Coronary artery (tissue), 2 donors: Measurements from ENCODE around the gene UGT1A7.

Experiments used
- DNase-seq: peaks from one replicate; pipeline ENCODE4 v3.0.0-alpha.2; 2017; ENCODE audit warnings: low spot score
- H3K27ac ChIP-seq, 2 donors: fragments of 200-600 bp; sonication (generic); one replicate each; pipeline ENCODE4 v1.5.1; 2016 to 2019
- H3K4me3 ChIP-seq: fragments of 200-600 bp; sonication (generic); 2 replicates; pipeline ENCODE4 v1.5.1; 2016; ENCODE audit warnings: mild to moderate bottlenecking, moderate library complexity
- CTCF ChIP-seq: fragments of 200-600 bp; sonication (generic); IDR thresholded peaks from one replicate; pipeline ENCODE4 v1.5.1; 2019; ENCODE audit warnings: antibody characterized with exemption

The UGT1A7 gene

GRCh38 chr2:233821709-233822100, 140.0 kb downstream of the UGT1A7 start:
- no peak for DNase-seq
- TF ChIP-seq CTCF = no peak
- no peak overlapping the region for H3K27ac ChIP-seq
- H3K4me3 ChIP-seq = no peak overlapping the region

GRCh38 chr2:233822101-233822771, 140.5 kb downstream of the UGT1A7 start:
- no peak overlapping the region for H3K4me3 ChIP-seq
- H3K27ac ChIP-seq = no peak overlapping the region
- no peak for TF ChIP-seq CTCF
- DNase-seq = peak; percentile 68
